ENCODE results near the gene ZC3HAV1L.

DNA sequence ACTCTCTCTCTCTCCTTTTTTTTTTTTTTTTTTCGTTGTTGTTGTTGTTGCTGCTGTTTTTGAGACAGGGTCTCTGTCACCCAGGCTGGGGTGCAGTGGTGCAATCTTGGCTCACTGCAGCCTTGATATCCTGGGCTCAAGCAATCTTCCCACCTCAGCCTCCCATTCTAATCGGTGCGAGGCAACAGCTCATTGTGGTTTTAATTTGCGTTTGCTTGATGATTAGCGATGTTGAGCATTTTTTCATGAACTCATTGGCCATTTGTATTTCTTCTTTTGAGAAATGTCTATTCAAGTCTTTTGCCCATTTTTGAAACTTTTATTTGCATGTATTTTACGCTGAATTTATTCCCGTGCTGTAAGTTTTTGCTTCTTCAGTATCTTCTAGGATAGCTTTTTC is 13.3 kb upstream of the ZC3HAV1L start:
- no peak for TF ChIP-seq FOXJ3 (CRISPR knock-in tag; IDR thresholded peaks at IDR 0.05; ENCODE audit: borderline replicate concordance)
- TF ChIP-seq HNRNPUL1 (IDR thresholded peaks at IDR 0.05; ENCODE audit: low read depth, low read length) = no peak

All from HepG2 (cell line).